Panc1 (cell line): ENCODE data around the gene KRCC1. TPM values are rescaled to one million over a fixed set of nuclear protein-coding genes. Genes with fewer than 3 reads are reported as not detected.

ENCODE experiments used
- ATAC-seq: fragments of 200-7000 bp; cut with Tn5 transposase; 2 replicates; pipeline ENCODE4 v1.9.1; 2020; ENCODE audit warnings: mild to moderate bottlenecking, moderate library complexity
- BruUV-seq: library from RNA; stranded (reverse); fragments of 400-500 nt; replicated peaks from 2 replicates; lab custom pipeline; 2021; lab: Mats Ljungman, UMichigan
- CTCF ChIA-PET: fragments of 300-600 bp; sonication (Branson Sonifier 250); formaldehyde crosslinking; loops from one replicate; lab custom pipeline; 2022; ENCODE audit warnings: antibody characterized with exemption; lab: Charles Lee
- POLR2A ChIA-PET: fragments of 300-600 bp; sonication (Branson Sonifier 250); formaldehyde crosslinking; loops from one replicate; lab custom pipeline; 2022; ENCODE audit warnings: antibody characterized with exemption; lab: Charles Lee
- DNase-seq: peaks from one replicate; pipeline ENCODE4 v3.0.0-alpha.2; 2010; ENCODE audit warnings: low read depth, low spot score
- H3K27ac ChIP-seq: 2 replicates; pipeline ENCODE4 v1.5.1; 2011; ENCODE audit warnings: mild to moderate bottlenecking, low read length, inconsistent platforms
- H3K27me3 ChIP-seq: fragments of 200-500 bp; sonication (Bioruptor generic); 2 replicates; pipeline ENCODE4 v1.6.0; 2014; ENCODE audit warnings: low read length, inconsistent platforms; ENCODE audit not compliant: control insufficient read depth, insufficient read depth
- H3K36me3 ChIP-seq: fragments of 200-500 bp; sonication (Bioruptor generic); 2 replicates; pipeline ENCODE4 v1.5.1; 2014; ENCODE audit warnings: inconsistent platforms, mild to moderate bottlenecking, low read length, moderate library complexity; ENCODE audit not compliant: control insufficient read depth, insufficient read depth
- H3K4me1 ChIP-seq: 2 replicates; pipeline ENCODE4 v1.5.1; 2011; ENCODE audit warnings: inconsistent platforms, mild to moderate bottlenecking, low read length, moderate library complexity; ENCODE audit not compliant: control insufficient read depth, insufficient read depth
- H3K4me3 ChIP-seq, 2 experiments: 2 replicates each; pipeline ENCODE4 v1.5.1; 2011 to 2012; ENCODE audit warnings: low read depth in 2 of 2, low read length in 2 of 2, mild to moderate bottlenecking in 2 of 2, inconsistent platforms in 1 of 2, moderate library complexity in 1 of 2
- H3K9me3 ChIP-seq: fragments of 200-500 bp; sonication (Bioruptor generic); 2 replicates; pipeline ENCODE4 v1.5.1; 2014; ENCODE audit warnings: low read depth, mild to moderate bottlenecking, inconsistent platforms, low read length, moderate library complexity; ENCODE audit not compliant: control insufficient read depth, insufficient read depth
- CTCF ChIP-seq: fragments of 450-650 bp; IDR thresholded peaks from 2 replicates; pipeline ENCODE4 v1.5.1; 2017; ENCODE audit warnings: mild to moderate bottlenecking
- POLR2AphosphoS5 ChIP-seq: IDR thresholded peaks from 2 replicates; pipeline ENCODE4 v1.6.1; 2012; ENCODE audit warnings: mild to moderate bottlenecking, low read depth, low read length, moderate library complexity
- REST ChIP-seq, 2 experiments: IDR thresholded peaks; 2 replicates each; pipeline ENCODE4 v1.6.1; 2011 to 2012; ENCODE audit warnings: low read depth in 2 of 2, control low read depth in 1 of 2, low read length in 1 of 2, mild to moderate bottlenecking in 1 of 2, moderate library complexity in 1 of 2; ENCODE audit not compliant: insufficient read depth in 1 of 2
- SIN3A ChIP-seq: IDR thresholded peaks from 2 replicates; pipeline ENCODE4 v1.6.1; 2012; ENCODE audit warnings: low read depth, mild to moderate bottlenecking, low read length, moderate library complexity, borderline replicate concordance; ENCODE audit not compliant: insufficient read depth
- TCF7L2 ChIP-seq: IDR thresholded peaks from 2 replicates; pipeline ENCODE4 v1.6.1; 2011; ENCODE audit warnings: mild to moderate bottlenecking, low read depth, low read length, inconsistent platforms
- in situ Hi-C: cut with HindIII; loops from 2 replicates; pipeline ENCODE4 v1.10.0; 2016; ENCODE audit warnings: low sequenced_read_pairs, low pct_unique_long_range_greater_than_20kb
- intact Hi-C: fragments of 100-400 bp; cut with micrococcal nuclease; formaldehyde crosslinking; loops from one replicate; pipeline ENCODE4 v1.10.0; 2022; ENCODE audit not compliant: unreplicated experiment
- total RNA-seq: library from RNA; stranded (reverse); gene quantifications from one replicate; pipeline ENCODE4 v1.2.1, GENCODE V29; 2021; ENCODE audit not compliant: unreplicated experiment

KRCC1 gene
- total RNA-seq, 1 experiment from 2014 or later: 7.6 TPM

DNA sequence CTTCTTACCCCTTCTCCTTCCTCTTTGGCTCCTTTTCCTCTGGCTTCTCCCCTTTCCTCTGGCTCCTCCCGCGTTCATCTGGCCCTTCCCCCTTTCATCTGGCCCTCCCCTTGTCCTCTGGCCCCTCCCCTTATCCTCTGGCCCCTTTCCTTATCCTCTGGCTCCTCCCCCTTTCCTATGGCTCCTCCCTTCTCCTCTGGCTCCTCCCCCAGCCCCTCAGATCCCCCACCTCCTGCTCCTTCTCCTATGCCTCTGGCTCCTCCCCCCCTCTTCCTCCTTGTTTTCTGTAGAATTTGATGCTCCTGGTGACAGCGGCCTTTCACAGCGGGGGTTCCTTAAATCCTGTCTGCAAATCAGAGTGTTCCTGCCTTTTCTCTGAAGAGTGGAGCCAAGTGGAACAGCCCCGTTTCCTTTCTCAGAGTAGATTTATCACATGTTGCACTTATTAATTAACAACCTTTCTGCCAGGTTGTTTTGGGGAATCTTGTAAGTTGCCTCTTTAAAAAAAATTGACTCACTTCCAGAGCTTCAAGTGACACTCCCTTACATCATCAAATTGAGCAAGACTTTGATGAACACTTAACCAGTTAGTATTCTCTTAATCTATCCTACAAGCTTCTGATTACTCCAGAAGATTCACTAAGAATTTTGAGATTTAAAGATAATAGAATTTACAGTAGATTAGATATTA, 44.4 kb upstream of the KRCC1 start:
- POLR2A ChIA-PET: no interaction called here
- in situ Hi-C loops: no loop called here
- H3K27ac ChIP-seq: no peak overlapping the region
- CTCF ChIA-PET: no interaction called here
- DNase-seq: no peak
- ATAC-seq: no peak
- peaks cover 15% of the 10 kb centered on the region for H3K27me3 ChIP-seq
- intact Hi-C loops: no loop called here
- no peaks in the 10 kb centered on the region for H3K36me3 ChIP-seq
- H3K4me3 ChIP-seq: no peak overlapping the region
- no peaks in the 10 kb centered on the region for H3K9me3 ChIP-seq
- BruUV-seq: no TSS peak
- H3K4me1 ChIP-seq: no peaks in the 10 kb centered on the region
- TF ChIP-seq SIN3A (no peak), TCF7L2 (no peak), CTCF (no peak), POLR2AphosphoS5 (no peak), REST (IDR thresholded peaks at IDR 0.05; ENCODE audit: insufficient read depth in 1 of 2, low read depth in 2 of 2, low read length in 1 of 2) (no peak)

- DNase-seq (no peak), ATAC-seq (no peak)
- no peak for TF ChIP-seq POLR2AphosphoS5
- no peak for TF ChIP-seq REST (IDR thresholded peaks at IDR 0.05; ENCODE audit: insufficient read depth in 1 of 2, low read depth in 2 of 2, low read length in 1 of 2)
- no peak for TF ChIP-seq CTCF
- TF ChIP-seq TCF7L2: no peak
- TF ChIP-seq SIN3A: no peak
- H3K36me3 ChIP-seq: no peaks in the 10 kb centered on the region
- in situ Hi-C loops (no loop called here), intact Hi-C loops (no loop called here)
- H3K4me3 ChIP-seq: no peak overlapping the region
- CTCF ChIA-PET: no interaction called here
- H3K27ac ChIP-seq: no peak overlapping the region
- POLR2A ChIA-PET: no interaction called here
- H3K4me1 ChIP-seq: no peaks in the 10 kb centered on the region
- H3K27me3 ChIP-seq: peaks cover 18% of the 10 kb centered on the region
- no TSS peak for BruUV-seq
- H3K9me3 ChIP-seq: no peaks in the 10 kb centered on the region
These were observed 42.9 kb upstream of the KRCC1 start for GRCh38 chr2:88098558-88098900.
